Stimulated activated CD8-positive, alpha-beta memory T cell treated with anti-CD3 and anti-CD28 coated beads, Interleukin-15, amount 100 ng/mL, for 4 hours (primary cell): ENCODE measurements around the gene OSTF1.

Source experiments
- DNase-seq, 2 donors: peaks; one replicate each; pipeline ENCODE4 v3.0.0-alpha.2; 2020; ENCODE audit warnings: low read depth in 2 of 2

Gene OSTF1

GRCh38 chr9:75164573-75164972 is 76.3 kb downstream of the OSTF1 start:
- DNase-seq = no peak

DNA sequence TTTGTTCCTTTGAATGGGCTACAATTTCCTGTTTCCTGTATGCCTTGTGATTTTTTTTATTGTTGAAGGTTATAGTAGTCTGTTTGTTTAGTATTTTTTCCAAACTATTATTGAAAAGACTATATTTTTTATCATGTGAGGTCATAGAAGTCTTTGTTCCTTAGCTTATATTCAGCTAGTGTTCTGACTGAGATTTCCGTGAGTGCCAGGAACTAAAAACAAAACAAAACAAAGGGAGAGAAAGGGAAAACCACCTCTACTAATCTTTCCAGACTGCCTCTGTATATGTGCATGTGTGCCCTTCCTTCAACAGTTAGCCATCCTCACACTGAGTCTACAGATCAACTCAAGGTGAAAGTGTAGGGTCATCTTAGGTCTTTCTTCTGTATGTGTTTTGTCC is 79.0 kb downstream of the OSTF1 start:
- no peak for DNase-seq

GRCh38 chr9:75168270-75169178 is 80.2 kb downstream of the OSTF1 start:
- DNase-seq = no peak

GRCh38 chr9:75169623-75170022 is 81.3 kb downstream of the OSTF1 start:
- no peak for DNase-seq

- no peak for DNase-seq
These were observed 82.6 kb downstream of the OSTF1 start for GRCh38 chr9:75170898-75171360.

GRCh38 chr9:75175395-75175794 is 87.1 kb downstream of the OSTF1 start:
- DNase-seq = no peak

DNA sequence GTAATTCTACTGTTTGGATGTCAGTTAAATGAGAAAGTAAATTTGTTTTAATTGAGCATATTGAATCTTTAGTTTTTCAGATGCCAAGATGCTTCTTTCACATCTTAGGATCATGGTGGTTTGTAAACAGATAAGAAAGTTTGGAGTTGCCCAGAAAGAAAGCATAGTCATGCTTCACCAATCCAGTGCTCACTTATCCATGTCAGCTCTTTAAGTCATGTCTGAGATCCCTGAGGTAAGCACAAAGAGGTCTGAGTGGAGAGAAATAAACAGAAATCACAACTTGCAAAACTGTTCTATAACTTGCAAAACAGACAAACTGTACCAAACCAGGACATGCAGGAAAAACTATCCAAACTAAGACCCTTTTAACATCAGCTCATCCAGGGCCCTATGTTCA is 87.7 kb downstream of the OSTF1 start:
- no peak for DNase-seq

- DNase-seq = no peak
These were observed 93.4 kb downstream of the OSTF1 start for GRCh38 chr9:75181750-75182149.

DNA sequence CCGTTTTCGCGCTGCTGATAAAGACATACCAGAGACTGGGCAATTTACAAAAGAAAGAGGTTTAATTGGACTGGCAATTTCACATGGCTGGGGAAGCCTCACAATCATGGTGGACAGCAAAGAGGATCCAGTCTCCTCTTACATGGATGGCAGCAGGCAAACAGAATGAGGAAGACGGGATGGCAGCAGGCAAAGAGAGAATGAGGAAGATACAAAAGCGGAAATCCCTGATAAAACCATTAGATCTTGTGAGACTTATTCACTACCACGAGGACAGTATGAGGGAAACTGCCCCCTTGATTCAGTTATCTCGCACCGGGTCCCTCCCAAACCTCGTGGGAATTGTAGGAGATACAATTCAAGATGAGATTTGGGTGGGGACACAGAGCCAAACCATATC is 95.0 kb downstream of the OSTF1 start:
- DNase-seq = no peak

- DNase-seq = no peak
These were observed 96.2 kb downstream of the OSTF1 start for GRCh38 chr9:75184471-75184870.

DNA sequence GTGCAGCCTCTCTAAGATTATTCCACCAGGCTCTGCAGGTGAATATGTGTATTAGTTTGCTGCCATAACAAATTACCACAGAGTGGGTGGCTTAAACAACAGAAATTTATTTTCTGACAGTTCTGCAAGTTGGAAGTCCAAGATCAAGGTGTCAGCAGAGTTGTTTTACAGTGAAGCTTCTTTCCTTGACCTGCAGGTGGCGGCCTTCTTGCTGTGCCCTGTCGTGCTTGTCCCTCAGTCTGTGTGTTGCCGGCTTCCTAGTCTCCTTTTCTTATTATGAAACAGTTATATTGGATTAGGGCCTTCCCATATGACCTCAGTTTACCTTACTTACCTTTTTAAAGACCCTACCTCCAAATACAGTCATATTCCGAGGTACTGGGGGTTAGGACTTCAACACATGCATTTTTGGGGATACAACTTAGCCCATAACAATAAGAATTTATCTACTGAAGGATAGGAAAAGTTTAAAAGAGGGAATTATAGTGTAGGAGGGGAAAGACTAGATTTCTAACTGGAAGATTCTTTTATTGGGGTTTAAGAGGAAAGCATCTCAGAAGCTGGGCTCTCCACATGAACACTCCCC is 97.4 kb downstream of the OSTF1 start:
- DNase-seq = no peak

DNA sequence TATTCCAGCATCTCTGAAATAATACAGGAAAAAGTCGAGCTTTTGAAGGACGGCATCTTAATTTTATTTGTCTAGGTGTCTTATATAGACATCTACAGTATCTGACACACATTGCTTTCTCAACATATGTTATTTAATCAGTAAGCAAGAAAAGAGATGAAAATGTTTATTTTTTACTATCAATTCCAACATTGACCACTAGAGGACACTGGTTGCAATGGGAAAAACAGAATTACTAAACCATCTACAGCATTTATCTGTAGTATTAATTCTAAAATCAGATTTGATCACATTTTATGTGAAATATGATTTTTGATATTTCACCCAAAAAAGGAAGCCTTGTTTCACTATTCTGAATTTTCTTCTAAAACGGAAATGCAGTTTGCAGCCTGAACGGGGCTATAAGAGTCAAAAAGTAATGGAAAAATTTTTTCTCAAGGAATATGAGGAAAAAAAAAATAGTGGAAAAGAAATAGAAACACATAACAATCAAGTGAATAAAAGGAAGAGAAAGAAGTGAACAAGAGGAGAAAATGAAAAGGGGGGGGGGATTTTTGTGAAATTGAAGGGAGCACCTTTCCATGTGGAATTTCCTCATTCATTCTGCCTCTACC is 98.6 kb downstream of the OSTF1 start:
- no peak for DNase-seq

DNA sequence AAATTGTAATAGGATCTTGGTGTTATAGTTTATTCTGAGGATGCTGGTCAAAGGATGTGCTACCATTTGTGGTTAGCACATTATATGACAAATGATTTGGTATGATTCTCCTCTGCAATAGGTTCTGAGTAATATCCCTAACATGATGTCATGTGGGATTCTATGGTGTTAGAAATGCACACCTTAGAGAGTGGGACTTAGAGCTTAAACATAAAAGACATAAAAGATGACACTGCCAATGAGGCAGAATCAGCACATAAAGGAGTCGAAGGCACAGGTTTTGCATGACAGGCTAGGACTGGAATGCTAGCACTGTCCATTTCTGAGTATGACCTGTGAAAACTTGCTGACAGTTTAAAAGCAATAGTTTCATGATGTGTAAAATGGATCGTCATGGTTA is 100.4 kb downstream of the OSTF1 start:
- no peak for DNase-seq

DNA sequence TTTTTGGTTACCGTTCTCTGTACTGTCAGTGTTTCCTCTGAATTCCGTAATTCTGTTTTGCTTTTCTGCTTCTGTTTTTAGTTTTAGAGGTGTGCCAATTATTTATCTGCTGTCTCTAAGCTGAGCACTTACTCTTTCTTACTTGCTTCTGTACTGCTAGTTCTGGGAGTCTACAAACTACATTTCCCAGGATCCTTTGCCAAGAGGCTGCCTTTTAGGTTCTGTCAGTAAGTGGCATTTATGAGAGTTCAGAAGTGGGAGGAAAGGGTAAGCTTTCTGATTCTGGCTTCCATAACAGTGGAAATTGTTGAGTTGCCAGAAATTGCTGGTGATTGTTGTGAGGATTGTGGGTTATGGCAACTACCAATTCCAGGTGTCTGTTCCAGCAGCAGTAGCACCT is 102.4 kb downstream of the OSTF1 start:
- no peak for DNase-seq
